ENCODE data around the gene EPN3.
A peak's percentile ranks its signal among the peaks of the same experiment; 100 is the strongest.

The EPN3 gene

GRCh38 chr17:50536683-50537646 lies 4.4 kb downstream of the EPN3 start:
- H3K4me3 Mint-ChIP-seq, result peak overlapping the region in 1 of 3 experiments; percentile 20
- no peaks in the 10 kb centered on the region for H3K9me3 Mint-ChIP-seq
- no peak for TF ChIP-seq CTCF (IDR thresholded peaks at IDR 0.05; ENCODE audit: unreplicated experiment in 3 of 3)
- H3K27me3 Mint-ChIP-seq (ENCODE audit: low read depth), result peaks cover 22% of the 10 kb centered on the region
- no peaks in the 10 kb centered on the region for H3K36me3 Mint-ChIP-seq (ENCODE audit: low read depth)
- peaks cover 47% of the 10 kb centered on the region for H3K4me1 Mint-ChIP-seq
- no peak overlapping the region for H3K27ac Mint-ChIP-seq

- H3K27me3 Mint-ChIP-seq (ENCODE audit: low read depth), result peaks cover 21% of the 10 kb centered on the region
- no peaks in the 10 kb centered on the region for H3K9me3 Mint-ChIP-seq
- no peaks in the 10 kb centered on the region for H3K36me3 Mint-ChIP-seq (ENCODE audit: low read depth)
- H3K4me3 Mint-ChIP-seq, result peak overlapping the region in 2 of 3 experiments; percentile 8 to 30
- no peak for TF ChIP-seq CTCF (IDR thresholded peaks at IDR 0.05; ENCODE audit: unreplicated experiment in 3 of 3)
- H3K27ac Mint-ChIP-seq, result peak overlapping the region; percentile 55 to 84 (median 72)
- H3K4me1 Mint-ChIP-seq, result peaks cover 50% of the 10 kb centered on the region
Measured at GRCh38 chr17:50537721-50538548, 5.4 kb downstream of the EPN3 start.

- Mint-ChIP-seq H3K4me1 (peaks cover 46% of the 10 kb centered on the region), H3K27ac (peak overlapping the region; percentile 55 to 84 (median 72)), H3K27me3 (ENCODE audit: low read depth) (peaks cover 19% of the 10 kb centered on the region), H3K36me3 (ENCODE audit: low read depth) (no peaks in the 10 kb centered on the region), H3K4me3 (peak overlapping the region; percentile 27 to 53 (median 44)), H3K9me3 (no peaks in the 10 kb centered on the region)
- no peak for TF ChIP-seq CTCF (IDR thresholded peaks at IDR 0.05; ENCODE audit: unreplicated experiment in 3 of 3)
Measured at GRCh38 chr17:50538549-50539410, 6.2 kb downstream of the EPN3 start.

- H3K4me3 Mint-ChIP-seq, result peak overlapping the region in 1 of 3 experiments; percentile 41
- H3K9me3 Mint-ChIP-seq, result no peaks in the 10 kb centered on the region
- H3K27me3 Mint-ChIP-seq (ENCODE audit: low read depth), result peaks cover 18% of the 10 kb centered on the region
- H3K36me3 Mint-ChIP-seq (ENCODE audit: low read depth), result no peaks in the 10 kb centered on the region
- no peak overlapping the region for H3K27ac Mint-ChIP-seq
- peaks cover 41% of the 10 kb centered on the region for H3K4me1 Mint-ChIP-seq
- no peak for TF ChIP-seq CTCF (IDR thresholded peaks at IDR 0.05; ENCODE audit: unreplicated experiment in 3 of 3)
Measured at GRCh38 chr17:50539762-50540559, 7.4 kb downstream of the EPN3 start.
